Dedifferentiated amniotic fluid mesenchymal stem cell (primary cell): ENCODE measurements around the gene CDHR2.
A peak's percentile ranks its signal among the peaks of the same experiment; 100 is the strongest.
"Not testable (repeated sequence)": the region's sequence is repeated elsewhere in the genome, so short reads cannot be mapped to it uniquely, and the experiment has no call there.

ENCODE experiments used
- DNase-seq: peaks from one replicate; pipeline ENCODE4 v3.0.0-alpha.2; 2016; ENCODE audit errors: extremely low spot score

The CDHR2 gene

DNA sequence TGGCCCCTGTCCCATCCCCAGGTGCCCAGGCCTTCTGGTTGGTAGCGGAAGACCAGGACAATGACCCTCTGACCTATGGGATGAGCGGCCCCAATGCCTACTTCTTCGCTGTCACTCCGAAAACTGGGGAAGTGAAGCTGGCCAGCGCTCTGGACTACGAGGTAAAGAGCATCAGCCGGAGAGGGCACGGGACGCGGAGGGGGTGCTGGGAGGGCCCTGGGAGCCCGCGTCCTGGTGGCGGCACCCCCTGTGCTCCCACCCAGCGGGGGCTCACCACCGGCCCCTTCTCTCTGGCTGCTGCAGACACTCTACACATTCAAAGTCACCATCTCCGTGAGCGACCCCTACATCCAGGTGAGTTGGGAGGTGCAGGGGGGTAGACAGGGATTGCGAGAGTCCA is 19.5 kb downstream of the CDHR2 start:
- DNase-seq, result no peak

GRCh38 chr5:176570044-176570443 is 20.9 kb downstream of the CDHR2 start:
- no peak for DNase-seq

GRCh38 chr5:176573564-176574296 is 24.6 kb downstream of the CDHR2 start:
- peak; percentile 24 for DNase-seq

- DNase-seq, result no peak
These were observed 25.1 kb downstream of the CDHR2 start for GRCh38 chr5:176574297-176574591.

- no peak for DNase-seq
These were observed 25.9 kb downstream of the CDHR2 start for GRCh38 chr5:176575066-176575465.

DNA sequence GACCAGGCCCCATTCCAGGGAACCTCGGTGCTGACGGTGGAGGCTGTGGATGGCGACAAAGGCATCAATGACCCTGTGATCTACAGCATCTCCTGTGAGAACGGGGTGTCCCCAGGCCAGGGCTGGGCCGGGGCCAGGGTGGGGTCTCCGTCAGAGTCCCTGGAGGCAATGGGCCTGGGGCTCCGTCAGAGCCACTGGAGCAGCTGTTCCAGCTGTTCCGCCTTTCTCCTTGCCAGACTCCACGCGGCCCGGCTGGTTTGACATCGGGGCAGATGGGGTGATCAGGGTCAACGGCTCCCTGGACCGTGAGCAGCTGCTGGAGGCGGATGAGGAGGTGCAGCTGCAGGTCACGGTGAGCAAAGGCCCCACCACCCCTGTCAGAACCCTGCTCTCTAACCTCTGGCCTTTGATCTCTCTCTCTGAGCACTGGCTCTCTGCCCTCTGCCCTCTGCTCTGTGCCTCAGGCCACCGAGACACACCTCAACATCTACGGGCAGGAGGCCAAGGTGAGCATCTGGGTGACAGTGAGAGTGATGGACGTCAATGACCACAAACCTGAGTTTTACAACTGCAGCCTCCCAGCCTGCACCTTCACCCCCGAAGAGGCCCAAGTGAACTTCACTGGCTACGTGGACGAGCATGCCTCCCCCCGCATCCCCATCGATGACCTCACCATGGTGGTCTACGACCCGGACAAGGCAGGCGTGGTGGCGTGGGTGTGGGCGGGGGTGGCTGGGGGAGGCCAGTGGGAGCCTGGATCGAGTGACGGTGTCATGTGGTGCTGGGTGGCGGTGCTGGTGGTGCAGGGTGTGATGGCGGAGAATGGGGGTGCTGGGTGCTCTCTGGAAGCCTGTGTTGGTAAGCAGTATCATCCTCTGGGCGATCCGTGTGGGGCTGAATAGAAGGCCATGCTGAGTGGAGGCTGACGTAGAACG is 26.6 kb downstream of the CDHR2 start:
- no peak for DNase-seq

GRCh38 chr5:176577312-176578176 is 28.4 kb downstream of the CDHR2 start:
- no peak for DNase-seq

DNA sequence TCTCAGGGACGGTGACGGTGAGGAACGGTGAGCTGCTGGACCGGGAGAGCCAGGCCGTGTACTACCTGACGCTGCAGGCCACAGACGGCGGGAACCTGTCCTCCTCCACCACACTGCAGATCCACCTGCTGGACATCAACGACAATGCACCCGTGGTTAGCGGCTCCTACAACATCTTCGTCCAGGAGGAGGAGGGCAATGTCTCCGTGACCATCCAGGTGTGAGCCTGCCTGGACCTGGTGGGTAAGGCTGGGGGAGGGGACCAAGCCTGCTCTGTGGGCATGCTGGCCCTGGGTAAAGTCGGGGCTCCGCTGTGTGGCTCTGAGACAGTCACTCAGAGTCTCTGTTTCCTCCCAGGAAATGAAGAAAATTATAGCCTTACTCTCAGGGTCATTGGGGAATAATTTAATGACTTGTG is 29.3 kb downstream of the CDHR2 start:
- DNase-seq, result no peak

- no peak for DNase-seq
These were observed 30.2 kb downstream of the CDHR2 start for GRCh38 chr5:176579323-176579722.

GRCh38 chr5:176581361-176581760 is 32.2 kb downstream of the CDHR2 start:
- DNase-seq, result no peak

DNA sequence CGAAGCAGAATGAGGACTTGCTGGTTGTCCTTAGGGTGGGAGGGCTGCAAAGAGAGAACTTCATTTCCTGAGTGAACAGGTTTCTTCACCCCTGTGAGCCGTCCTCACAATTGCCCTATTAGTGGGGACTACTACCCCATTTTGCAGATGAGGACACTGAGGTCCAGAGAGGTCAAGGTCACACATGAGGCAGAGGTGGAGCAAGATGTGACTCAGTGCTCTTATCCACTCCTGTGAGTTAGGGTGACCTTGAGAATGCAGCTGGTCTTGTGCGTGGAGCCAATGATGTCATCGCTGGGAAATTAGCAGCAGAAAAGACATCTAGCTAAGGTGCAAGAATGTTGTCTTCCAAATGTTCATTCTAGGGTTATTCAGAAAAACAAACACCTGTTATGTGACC is 33.9 kb downstream of the CDHR2 start:
- DNase-seq, result no peak

DNA sequence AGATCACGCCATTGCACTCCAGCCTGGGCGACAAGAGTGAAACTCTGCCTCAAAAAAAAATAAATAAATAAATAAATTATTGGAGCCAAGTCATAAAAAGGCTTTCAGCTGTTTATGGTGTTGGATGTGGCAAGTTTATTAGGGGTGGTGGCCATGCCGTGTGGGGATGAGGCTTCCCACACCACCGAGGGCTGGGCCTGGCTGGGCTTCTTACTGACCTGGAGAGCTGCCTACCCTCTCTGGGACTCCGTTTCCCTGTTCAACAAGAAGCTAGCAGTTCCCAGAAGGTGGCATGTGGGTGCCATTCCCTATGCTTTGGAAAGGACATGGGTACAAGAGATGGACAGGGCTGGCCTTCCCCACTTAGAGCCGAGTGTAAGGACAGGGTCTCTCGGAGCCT is 38.3 kb downstream of the CDHR2 start:
- DNase-seq, result no peak

DNA sequence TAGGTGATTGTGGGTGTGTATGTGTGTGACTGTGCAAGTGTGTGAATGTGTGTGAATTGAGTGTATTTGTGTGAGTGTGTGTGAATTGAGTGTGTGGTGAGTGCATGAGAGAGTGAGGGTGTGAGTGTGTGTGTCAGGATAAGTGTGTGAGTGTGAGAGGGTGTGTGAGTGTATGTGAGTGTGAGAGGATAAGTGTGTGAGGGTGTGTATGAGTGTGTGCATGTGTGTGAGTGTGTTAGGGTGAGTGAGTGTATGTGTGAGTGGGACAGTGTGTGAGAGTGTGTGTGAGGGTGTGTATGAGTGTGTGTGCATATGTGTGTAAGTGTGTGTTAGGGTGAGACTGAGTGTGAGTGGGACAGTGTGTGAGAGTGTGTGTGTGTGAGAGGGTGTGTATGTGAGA is 39.2 kb downstream of the CDHR2 start:
- no peak for DNase-seq

GRCh38 chr5:176589039-176589769 is 40.1 kb downstream of the CDHR2 start:
- no peak for DNase-seq

GRCh38 chr5:176590035-176590717 is 41.0 kb downstream of the CDHR2 start:
- DNase-seq, result no peak

DNA sequence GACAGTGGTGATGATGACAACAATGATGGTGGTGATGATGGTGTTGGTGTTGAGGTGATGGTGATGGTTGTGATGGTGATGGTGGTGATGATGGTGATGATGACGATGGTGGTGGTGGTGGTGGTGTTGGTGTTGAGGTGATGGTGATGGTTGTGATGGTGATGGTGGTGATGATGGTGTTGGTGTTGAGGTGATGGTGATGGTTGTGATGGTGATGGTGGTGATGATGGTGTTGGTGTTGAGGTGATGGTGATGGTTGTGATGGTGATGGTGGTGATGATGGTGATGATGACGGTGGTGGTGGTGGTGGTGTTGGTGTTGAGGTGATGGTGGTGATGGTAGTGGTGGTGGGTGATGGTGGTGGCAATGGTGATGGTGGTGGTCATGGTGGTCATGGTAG is 42.5 kb downstream of the CDHR2 start:
- not testable (repeated sequence) for DNase-seq

DNA sequence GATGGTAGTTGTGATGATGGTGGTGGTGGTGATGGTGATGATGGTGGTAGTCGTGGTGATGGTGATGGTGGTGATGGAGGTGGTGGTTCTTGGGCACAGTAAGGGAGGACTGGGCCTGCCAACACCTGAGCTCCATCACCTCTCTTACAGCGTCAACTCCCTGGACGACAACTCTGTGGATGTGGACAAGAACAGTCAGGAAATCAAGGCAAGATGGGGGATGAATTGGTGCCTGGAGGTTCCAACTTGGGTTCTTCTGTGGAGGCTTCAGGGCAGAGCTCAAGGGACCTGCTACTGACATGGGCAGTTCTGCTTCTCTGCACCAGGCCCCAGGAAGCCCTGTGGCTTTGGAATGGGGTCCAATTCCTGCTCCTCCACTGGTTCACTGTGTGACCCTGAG is 43.4 kb downstream of the CDHR2 start:
- no peak for DNase-seq

DNA sequence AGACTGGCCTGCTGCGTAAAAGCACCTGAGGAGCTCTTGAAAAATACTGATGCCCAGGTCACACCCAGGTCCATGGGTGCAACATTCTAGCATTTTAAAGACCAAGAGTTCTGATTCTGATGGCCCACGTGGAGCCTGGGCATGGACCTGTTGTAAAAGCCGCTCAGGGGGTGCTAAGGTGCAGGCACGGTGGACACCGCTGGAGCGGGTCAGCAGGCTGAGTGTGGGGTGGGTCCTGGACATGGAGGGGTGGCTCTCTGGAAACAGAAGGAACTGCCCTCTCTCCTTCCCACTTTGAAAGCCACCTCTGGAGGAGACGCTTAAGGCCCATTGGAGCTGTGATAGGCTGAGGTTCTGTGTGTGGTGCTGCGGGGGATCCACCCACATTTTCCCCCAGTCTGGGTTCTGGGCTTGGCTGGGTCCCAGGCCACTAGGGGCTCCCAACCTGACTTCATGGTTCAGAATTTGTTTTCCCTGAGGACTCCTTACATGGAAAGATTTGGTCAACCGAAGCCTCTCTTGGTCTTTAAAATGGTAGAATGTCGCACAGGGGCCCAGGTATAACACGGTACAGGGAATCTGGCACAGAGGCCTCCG is 44.2 kb downstream of the CDHR2 start:
- no peak for DNase-seq

DNA sequence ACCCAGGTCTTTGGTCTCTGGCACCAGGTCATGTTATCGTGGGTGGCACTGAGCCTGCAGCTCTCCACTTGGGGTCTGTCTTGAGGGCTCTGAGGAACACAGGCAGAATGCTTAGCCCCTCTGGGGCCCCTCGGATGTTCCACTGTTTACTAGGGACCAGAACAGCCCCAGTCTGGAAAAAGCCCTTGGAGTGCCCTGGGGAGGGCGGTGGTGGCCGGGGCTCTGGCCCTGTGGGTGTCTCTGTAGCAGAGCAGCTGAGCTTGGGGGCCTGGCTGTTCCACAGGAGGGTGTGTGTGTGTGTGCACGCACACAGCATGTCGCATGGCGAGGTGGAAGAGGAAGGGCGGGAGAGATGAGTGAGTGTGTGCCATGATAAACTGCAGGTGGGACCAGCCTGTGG is 45.4 kb downstream of the CDHR2 start:
- no peak for DNase-seq

DNA sequence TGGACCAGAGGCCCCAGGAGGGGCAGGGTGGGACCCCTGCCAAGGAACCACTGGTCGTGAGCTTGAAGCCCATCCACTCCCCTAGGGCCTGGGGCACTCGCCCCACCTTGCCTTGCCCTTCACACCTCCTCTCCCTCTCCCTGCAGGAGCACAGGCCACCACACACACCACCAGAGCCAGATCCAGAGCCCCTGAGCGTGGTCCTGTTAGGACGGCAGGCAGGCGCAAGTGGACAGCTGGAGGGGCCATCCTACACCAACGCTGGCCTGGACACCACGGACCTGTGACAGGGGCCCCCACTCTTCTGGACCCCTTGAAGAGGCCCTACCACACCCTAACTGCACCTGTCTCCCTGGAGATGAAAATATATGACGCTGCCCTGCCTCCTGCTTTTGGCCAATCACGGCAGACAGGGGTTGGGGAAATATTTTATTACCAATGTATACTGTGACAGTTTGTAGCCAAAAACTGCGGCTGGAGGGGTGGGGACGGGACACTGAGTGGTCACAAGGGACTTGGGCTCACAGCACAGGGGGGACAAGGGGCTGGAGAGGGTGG is 46.3 kb downstream of the CDHR2 start:
- no peak for DNase-seq
